Measurements from ENCODE around the gene MAMDC4. TPM values are rescaled to one million over a fixed set of nuclear protein-coding genes. Genes with fewer than 3 reads are reported as not detected.

MAMDC4 gene
- total and polyA plus RNA-seq, 2 of the 13 experiments (the other 11 are each of a cell fraction or from before 2014, with no cell fraction given), result 6.0 to 6.8 TPM

- no peak for TF ChIP-seq ZBTB44 (CRISPR knock-in tag; IDR thresholded peaks at IDR 0.05)
- TF ChIP-seq SKI (IDR thresholded peaks at IDR 0.05; ENCODE audit: partially characterized antibody), result peak; percentile 29
- no peak for TF ChIP-seq ZNF33A (CRISPR knock-in tag; IDR thresholded peaks at IDR 0.05; ENCODE audit: borderline replicate concordance)
- no peak; the same call in 2 of the 3 replicates for TF ChIP-seq MXI1 (IDR thresholded peaks at IDR 0.05; ENCODE audit: borderline replicate concordance, low read depth, low read length)
- 0 out of 2 replicates have a peak, but pooled peaks have one; percentile 51 for TF ChIP-seq ZNF543 (CRISPR knock-in tag; IDR thresholded peaks at IDR 0.05)
- TF ChIP-seq ZNF639 (CRISPR knock-in tag; conservative IDR thresholded peaks at IDR 0.05), result peak; percentile 50; the same call in 1 of the 2 replicates
- peak; percentile 61 for TF ChIP-seq ZMAT3 (CRISPR knock-in tag; conservative IDR thresholded peaks at IDR 0.05)
- TF ChIP-seq ZNF496 (CRISPR knock-in tag; IDR thresholded peaks at IDR 0.05; ENCODE audit: insufficient replicate concordance), result no peak
- TF ChIP-seq SRSF4 (IDR thresholded peaks at IDR 0.05; ENCODE audit: low read depth, low read length, poor library complexity, severe bottlenecking), result no peak
- peak; percentile 51; the same call in 1 of the 2 replicates for TF ChIP-seq ZNF674 (CRISPR knock-in tag; IDR thresholded peaks at IDR 0.05; ENCODE audit: low read depth)
- TF ChIP-seq ZHX1 (CRISPR knock-in tag; IDR thresholded peaks at IDR 0.05; ENCODE audit: low read depth), result no peak
- no peak for TF ChIP-seq CHCHD3 (CRISPR knock-in tag; IDR thresholded peaks at IDR 0.05)
- TF ChIP-seq ZNF335 (CRISPR knock-in tag; IDR thresholded peaks at IDR 0.05), result 0 out of 2 replicates have a peak, but pooled peaks have one; percentile 40
- TF ChIP-seq SALL1 (CRISPR knock-in tag; IDR thresholded peaks at IDR 0.05), result peak; percentile 54
- no peak for TF ChIP-seq FOXM1 (CRISPR knock-in tag; IDR thresholded peaks at IDR 0.05)
- peak; percentile 83 for TF ChIP-seq HNRNPLL (IDR thresholded peaks at IDR 0.05; ENCODE audit: low read depth, low read length, poor library complexity, severe bottlenecking)
- no peak; the same call in 1 of the 2 replicates for TF ChIP-seq ZNF547 (CRISPR knock-in tag; IDR thresholded peaks at IDR 0.05)
- peak; percentile 57; the same call in 1 of the 2 replicates for TF ChIP-seq POGK (CRISPR knock-in tag; conservative IDR thresholded peaks at IDR 0.05)
- peak; percentile 85 for TF ChIP-seq CSRNP1 (CRISPR knock-in tag; IDR thresholded peaks at IDR 0.05)
Measured at GRCh38 chr9:136807281-136808074, 44.7 kb upstream of the MAMDC4 start, which contains the start of gene RABL6 (continued).
